GM23338 (cell line): ENCODE results near the gene ST3GAL6. TPM values are rescaled to one million over a fixed set of nuclear protein-coding genes. Genes with fewer than 3 reads are reported as not detected.

Experiments used
- ATAC-seq: fragments of 200-7000 bp; cut with Tn5 transposase; 3 replicates; pipeline ENCODE4 v1.9.1; 2020
- DNase-seq: peaks from one replicate; pipeline ENCODE4 v3.0.0-alpha.2; 2015; ENCODE audit warnings: low spot score
- H2AFZ ChIP-seq: fragments of 200-600 bp; sonication (generic); 2 replicates; pipeline ENCODE4 v1.8.0; 2016; ENCODE audit warnings: antibody characterized with exemption, mild to moderate bottlenecking, moderate library complexity
- H3F3A ChIP-seq: fragments of 200-600 bp; sonication (generic); replicated peaks from 2 replicates; pipeline ENCODE4 v1.8.0; 2017; ENCODE audit warnings: antibody characterized with exemption, mixed run types, low read depth
- H3K27ac ChIP-seq: fragments of 200-600 bp; sonication (generic); 2 replicates; pipeline ENCODE4 v1.6.1; 2016; ENCODE audit warnings: low read depth
- H3K27me3 ChIP-seq: fragments of 200-600 bp; sonication (generic); 2 replicates; pipeline ENCODE4 v1.8.0; 2016; ENCODE audit warnings: mild to moderate bottlenecking, mixed run types, moderate library complexity; ENCODE audit not compliant: insufficient read depth
- H3K36me3 ChIP-seq: fragments of 200-600 bp; sonication (generic); 2 replicates; pipeline ENCODE4 v1.8.0; 2016; ENCODE audit warnings: mild to moderate bottlenecking; ENCODE audit not compliant: insufficient read depth
- H3K4me1 ChIP-seq: fragments of 200-600 bp; sonication (generic); 2 replicates; pipeline ENCODE4 v1.8.0; 2016; ENCODE audit warnings: mild to moderate bottlenecking, moderate library complexity; ENCODE audit not compliant: insufficient read depth
- H3K4me2 ChIP-seq: fragments of 200-600 bp; sonication (generic); 2 replicates; pipeline ENCODE4 v1.7.1; 2017; ENCODE audit warnings: mixed run types
- H3K4me3 ChIP-seq: fragments of 200-600 bp; sonication (generic); 2 replicates; pipeline ENCODE4 v1.6.1; 2016; ENCODE audit warnings: mixed run types
- H3K79me2 ChIP-seq: fragments of 200-600 bp; sonication (generic); replicated peaks from 2 replicates; pipeline ENCODE4 v1.8.0; 2017; ENCODE audit warnings: mild to moderate bottlenecking; ENCODE audit not compliant: insufficient read depth
- H3K9me2 ChIP-seq: fragments of 200-600 bp; sonication (generic); 2 replicates; pipeline ENCODE4 v1.8.0; 2017; ENCODE audit not compliant: insufficient read depth
- H4K20me1 ChIP-seq: fragments of 200-600 bp; sonication (generic); replicated peaks from 2 replicates; pipeline ENCODE4 v1.8.0; 2017; ENCODE audit warnings: mild to moderate bottlenecking; ENCODE audit not compliant: insufficient read depth
- H3K27ac Mint-ChIP-seq: 2 replicates; pipeline ENCODE4 v1.8.0; 2020; ENCODE audit warnings: inconsistent platforms, mild to moderate bottlenecking, moderate library complexity, mixed read lengths
- H3K27me3 Mint-ChIP-seq: 3 replicates; pipeline ENCODE4 v1.8.0; 2022; ENCODE audit warnings: low read depth, mild to moderate bottlenecking, moderate library complexity, mixed read lengths, inconsistent platforms; ENCODE audit not compliant: insufficient read depth, poor library complexity
- H3K36me3 Mint-ChIP-seq: 3 replicates; pipeline ENCODE4 v1.8.0; 2021; ENCODE audit warnings: low read depth, mild to moderate bottlenecking, inconsistent platforms, moderate library complexity, mixed read lengths
- H3K4me1 Mint-ChIP-seq: 3 replicates; pipeline ENCODE4 v1.8.0; 2020; ENCODE audit warnings: mild to moderate bottlenecking, inconsistent platforms, mixed read lengths
- H3K4me3 Mint-ChIP-seq: 3 replicates; pipeline ENCODE4 v1.8.0; 2021; ENCODE audit warnings: moderate library complexity, mild to moderate bottlenecking, inconsistent platforms, mixed read lengths
- H3K9me3 Mint-ChIP-seq: 3 replicates; pipeline ENCODE4 v1.8.0; 2020; ENCODE audit warnings: moderate library complexity, mild to moderate bottlenecking, inconsistent platforms, mixed read lengths
- CREB1 ChIP-seq: fragments of 250-450 bp; sonication (Bioruptor Pico); IDR thresholded peaks from 2 replicates; pipeline ENCODE4 v1.5.0; 2020; ENCODE audit warnings: low read depth, mild to moderate bottlenecking, moderate library complexity
- EZH2 ChIP-seq: fragments of 200-600 bp; sonication (generic); IDR thresholded peaks from one replicate; pipeline ENCODE4 v1.8.0; 2017; ENCODE audit warnings: antibody characterized with exemption, mild to moderate bottlenecking, low read depth; ENCODE audit not compliant: unreplicated experiment
- EZH2phosphoT487 ChIP-seq: fragments of 200-600 bp; sonication (generic); IDR thresholded peaks from one replicate; pipeline ENCODE4 v1.8.1; 2018; ENCODE audit warnings: antibody characterized with exemption; ENCODE audit not compliant: unreplicated experiment
- JUNB ChIP-seq: IDR thresholded peaks from one replicate; pipeline ENCODE4 v1.6.1; 2016; ENCODE audit warnings: antibody characterized with exemption; ENCODE audit not compliant: unreplicated experiment
- NANOG ChIP-seq: IDR thresholded peaks from 2 replicates; pipeline ENCODE4 v1.6.1; 2016; ENCODE audit warnings: antibody characterized with exemption, borderline replicate concordance
- POLR2AphosphoS5 ChIP-seq: IDR thresholded peaks from 2 replicates; pipeline ENCODE4 v1.6.1; 2016; ENCODE audit warnings: antibody characterized with exemption, low read depth
- STAT1 ChIP-seq: IDR thresholded peaks from one replicate; pipeline ENCODE4 v1.6.1; 2016; ENCODE audit warnings: antibody characterized with exemption; ENCODE audit not compliant: unreplicated experiment
- ZNF114 ChIP-seq: fragments of 250-450 bp; sonication (Bioruptor Pico); IDR thresholded peaks from 2 replicates; pipeline ENCODE4 v1.5.0; 2020; ENCODE audit warnings: mild to moderate bottlenecking, moderate library complexity
- ZNF331 ChIP-seq: fragments of 250-450 bp; sonication (Bioruptor Pico); IDR thresholded peaks from 2 replicates; pipeline ENCODE4 v1.5.0; 2020; ENCODE audit warnings: low read depth, mild to moderate bottlenecking, moderate library complexity
- polyA plus RNA-seq: library from polyadenylated mRNA; unstranded; fragments of >200 nt; fragmentation: Nextera tagmentation; extraction: Ambion mirVana; gene quantifications from 2 replicates; pipeline ENCODE4 v1.2.1, GENCODE V29; 2016
- total RNA-seq: library from RNA; depleted of rRNA; stranded (reverse); fragments of >200 nt; shearing (Covaris generic); gene quantifications from 2 replicates; pipeline ENCODE4 v1.2.3, GENCODE V29; 2014
- TF ChIP-seq, protein P1 (sequence below), 2 experiments: fragments of 200-600 bp in 1 of 2; sonication (generic) in 1 of 2; conservative IDR thresholded peaks; 2 replicates each; pipeline versions ENCODE4 v1.5.1 to v1.6.1; 2016 to 2017; ENCODE audit warnings: antibody characterized with exemption in 2 of 2, low read depth in 2 of 2, mild to moderate bottlenecking in 2 of 2, moderate library complexity in 1 of 2
- TF ChIP-seq, protein P2 (sequence below): fragments of 250-450 bp; sonication (Bioruptor Pico); IDR thresholded peaks from 2 replicates; pipeline ENCODE4 v1.5.0; 2020; ENCODE audit warnings: mild to moderate bottlenecking, moderate library complexity
- TF ChIP-seq, protein P3 (sequence below): IDR thresholded peaks from 2 replicates; pipeline ENCODE4 v1.6.1; 2016; ENCODE audit warnings: antibody characterized with exemption
- TF ChIP-seq, protein P4 (sequence below): IDR thresholded peaks from one replicate; pipeline ENCODE4 v1.6.1; 2018; ENCODE audit warnings: antibody characterized with exemption; ENCODE audit not compliant: unreplicated experiment

The ST3GAL6 gene
- total and polyA plus RNA-seq, 2 experiments from 2014 or later: 4.7 to 8.1 TPM

DNA sequence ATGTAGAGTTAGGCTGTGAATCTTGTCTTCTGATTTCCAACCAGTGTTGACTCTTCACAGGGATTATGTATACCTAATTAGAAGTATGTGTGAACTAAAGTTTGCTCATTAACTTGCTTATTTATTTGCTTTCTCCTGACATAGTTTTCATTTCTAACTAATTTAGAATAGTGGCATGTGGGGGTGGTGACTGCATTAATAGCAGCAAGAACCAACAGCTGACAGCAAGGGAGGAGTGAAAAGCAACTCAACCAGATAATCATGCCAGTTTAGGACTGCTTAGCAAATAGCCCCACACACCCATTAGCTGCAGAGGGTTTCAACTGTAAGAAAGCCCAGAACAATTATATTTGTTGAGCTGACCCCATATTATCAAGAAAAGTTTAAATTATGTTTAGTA, 3.8 kb downstream of the ST3GAL6 start:
- peaks cover 33% of the 10 kb centered on the region for H3K4me1 Mint-ChIP-seq
- H4K20me1 ChIP-seq: no peaks in the 10 kb centered on the region
- DNase-seq: no peak
- no peaks in the 10 kb centered on the region for H3K27me3 ChIP-seq
- TF ChIP-seq, protein P1, sequence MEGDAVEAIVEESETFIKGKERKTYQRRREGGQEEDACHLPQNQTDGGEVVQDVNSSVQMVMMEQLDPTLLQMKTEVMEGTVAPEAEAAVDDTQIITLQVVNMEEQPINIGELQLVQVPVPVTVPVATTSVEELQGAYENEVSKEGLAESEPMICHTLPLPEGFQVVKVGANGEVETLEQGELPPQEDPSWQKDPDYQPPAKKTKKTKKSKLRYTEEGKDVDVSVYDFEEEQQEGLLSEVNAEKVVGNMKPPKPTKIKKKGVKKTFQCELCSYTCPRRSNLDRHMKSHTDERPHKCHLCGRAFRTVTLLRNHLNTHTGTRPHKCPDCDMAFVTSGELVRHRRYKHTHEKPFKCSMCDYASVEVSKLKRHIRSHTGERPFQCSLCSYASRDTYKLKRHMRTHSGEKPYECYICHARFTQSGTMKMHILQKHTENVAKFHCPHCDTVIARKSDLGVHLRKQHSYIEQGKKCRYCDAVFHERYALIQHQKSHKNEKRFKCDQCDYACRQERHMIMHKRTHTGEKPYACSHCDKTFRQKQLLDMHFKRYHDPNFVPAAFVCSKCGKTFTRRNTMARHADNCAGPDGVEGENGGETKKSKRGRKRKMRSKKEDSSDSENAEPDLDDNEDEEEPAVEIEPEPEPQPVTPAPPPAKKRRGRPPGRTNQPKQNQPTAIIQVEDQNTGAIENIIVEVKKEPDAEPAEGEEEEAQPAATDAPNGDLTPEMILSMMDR (conservative IDR thresholded peaks at IDR 0.05; ENCODE audit: low read depth in 2 of 2): no peak
- TF ChIP-seq, protein P2, sequence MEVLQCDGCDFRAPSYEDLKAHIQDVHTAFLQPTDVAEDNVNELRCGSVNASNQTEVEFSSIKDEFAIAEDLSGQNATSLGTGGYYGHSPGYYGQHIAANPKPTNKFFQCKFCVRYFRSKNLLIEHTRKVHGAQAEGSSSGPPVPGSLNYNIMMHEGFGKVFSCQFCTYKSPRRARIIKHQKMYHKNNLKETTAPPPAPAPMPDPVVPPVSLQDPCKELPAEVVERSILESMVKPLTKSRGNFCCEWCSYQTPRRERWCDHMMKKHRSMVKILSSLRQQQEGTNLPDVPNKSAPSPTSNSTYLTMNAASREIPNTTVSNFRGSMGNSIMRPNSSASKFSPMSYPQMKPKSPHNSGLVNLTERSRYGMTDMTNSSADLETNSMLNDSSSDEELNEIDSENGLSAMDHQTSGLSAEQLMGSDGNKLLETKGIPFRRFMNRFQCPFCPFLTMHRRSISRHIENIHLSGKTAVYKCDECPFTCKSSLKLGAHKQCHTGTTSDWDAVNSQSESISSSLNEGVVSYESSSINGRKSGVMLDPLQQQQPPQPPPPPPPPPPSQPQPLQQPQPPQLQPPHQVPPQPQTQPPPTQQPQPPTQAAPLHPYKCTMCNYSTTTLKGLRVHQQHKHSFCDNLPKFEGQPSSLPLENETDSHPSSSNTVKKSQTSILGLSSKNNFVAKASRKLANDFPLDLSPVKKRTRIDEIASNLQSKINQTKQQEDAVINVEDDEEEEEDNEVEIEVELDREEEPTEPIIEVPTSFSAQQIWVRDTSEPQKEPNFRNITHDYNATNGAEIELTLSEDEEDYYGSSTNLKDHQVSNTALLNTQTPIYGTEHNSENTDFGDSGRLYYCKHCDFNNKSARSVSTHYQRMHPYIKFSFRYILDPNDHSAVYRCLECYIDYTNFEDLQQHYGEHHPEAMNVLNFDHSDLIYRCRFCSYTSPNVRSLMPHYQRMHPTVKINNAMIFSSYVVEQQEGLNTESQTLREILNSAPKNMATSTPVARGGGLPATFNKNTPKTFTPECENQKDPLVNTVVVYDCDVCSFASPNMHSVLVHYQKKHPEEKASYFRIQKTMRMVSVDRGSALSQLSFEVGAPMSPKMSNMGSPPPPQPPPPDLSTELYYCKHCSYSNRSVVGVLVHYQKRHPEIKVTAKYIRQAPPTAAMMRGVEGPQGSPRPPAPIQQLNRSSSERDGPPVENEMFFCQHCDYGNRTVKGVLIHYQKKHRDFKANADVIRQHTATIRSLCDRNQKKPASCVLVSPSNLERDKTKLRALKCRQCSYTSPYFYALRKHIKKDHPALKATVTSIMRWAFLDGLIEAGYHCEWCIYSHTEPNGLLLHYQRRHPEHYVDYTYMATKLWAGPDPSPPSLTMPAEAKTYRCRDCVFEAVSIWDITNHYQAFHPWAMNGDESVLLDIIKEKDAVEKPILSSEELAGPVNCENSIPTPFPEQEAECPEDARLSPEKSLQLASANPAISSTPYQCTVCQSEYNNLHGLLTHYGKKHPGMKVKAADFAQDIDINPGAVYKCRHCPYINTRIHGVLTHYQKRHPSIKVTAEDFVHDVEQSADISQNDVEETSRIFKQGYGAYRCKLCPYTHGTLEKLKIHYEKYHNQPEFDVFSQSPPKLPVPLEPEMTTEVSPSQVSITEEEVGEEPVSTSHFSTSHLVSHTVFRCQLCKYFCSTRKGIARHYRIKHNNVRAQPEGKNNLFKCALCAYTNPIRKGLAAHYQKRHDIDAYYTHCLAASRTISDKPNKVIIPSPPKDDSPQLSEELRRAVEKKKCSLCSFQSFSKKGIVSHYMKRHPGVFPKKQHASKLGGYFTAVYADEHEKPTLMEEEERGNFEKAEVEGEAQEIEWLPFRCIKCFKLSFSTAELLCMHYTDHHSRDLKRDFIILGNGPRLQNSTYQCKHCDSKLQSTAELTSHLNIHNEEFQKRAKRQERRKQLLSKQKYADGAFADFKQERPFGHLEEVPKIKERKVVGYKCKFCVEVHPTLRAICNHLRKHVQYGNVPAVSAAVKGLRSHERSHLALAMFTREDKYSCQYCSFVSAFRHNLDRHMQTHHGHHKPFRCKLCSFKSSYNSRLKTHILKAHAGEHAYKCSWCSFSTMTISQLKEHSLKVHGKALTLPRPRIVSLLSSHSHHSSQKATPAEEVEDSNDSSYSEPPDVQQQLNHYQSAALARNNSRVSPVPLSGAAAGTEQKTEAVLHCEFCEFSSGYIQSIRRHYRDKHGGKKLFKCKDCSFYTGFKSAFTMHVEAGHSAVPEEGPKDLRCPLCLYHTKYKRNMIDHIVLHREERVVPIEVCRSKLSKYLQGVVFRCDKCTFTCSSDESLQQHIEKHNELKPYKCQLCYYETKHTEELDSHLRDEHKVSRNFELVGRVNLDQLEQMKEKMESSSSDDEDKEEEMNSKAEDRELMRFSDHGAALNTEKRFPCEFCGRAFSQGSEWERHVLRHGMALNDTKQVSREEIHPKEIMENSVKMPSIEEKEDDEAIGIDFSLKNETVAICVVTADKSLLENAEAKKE (CRISPR knock-in tag): no peak
- TF ChIP-seq EZH2phosphoT487 (no peak), JUNB (no peak), CREB1 (CRISPR knock-in tag) (no peak), NANOG (no peak), ZNF114 (CRISPR knock-in tag) (no peak), EZH2 (no peak), POLR2AphosphoS5 (no peak), ZNF331 (CRISPR knock-in tag) (no peak), STAT1 (no peak)
- TF ChIP-seq, protein P3, sequence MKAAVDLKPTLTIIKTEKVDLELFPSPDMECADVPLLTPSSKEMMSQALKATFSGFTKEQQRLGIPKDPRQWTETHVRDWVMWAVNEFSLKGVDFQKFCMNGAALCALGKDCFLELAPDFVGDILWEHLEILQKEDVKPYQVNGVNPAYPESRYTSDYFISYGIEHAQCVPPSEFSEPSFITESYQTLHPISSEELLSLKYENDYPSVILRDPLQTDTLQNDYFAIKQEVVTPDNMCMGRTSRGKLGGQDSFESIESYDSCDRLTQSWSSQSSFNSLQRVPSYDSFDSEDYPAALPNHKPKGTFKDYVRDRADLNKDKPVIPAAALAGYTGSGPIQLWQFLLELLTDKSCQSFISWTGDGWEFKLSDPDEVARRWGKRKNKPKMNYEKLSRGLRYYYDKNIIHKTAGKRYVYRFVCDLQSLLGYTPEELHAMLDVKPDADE: no peak
- TF ChIP-seq, protein P4, sequence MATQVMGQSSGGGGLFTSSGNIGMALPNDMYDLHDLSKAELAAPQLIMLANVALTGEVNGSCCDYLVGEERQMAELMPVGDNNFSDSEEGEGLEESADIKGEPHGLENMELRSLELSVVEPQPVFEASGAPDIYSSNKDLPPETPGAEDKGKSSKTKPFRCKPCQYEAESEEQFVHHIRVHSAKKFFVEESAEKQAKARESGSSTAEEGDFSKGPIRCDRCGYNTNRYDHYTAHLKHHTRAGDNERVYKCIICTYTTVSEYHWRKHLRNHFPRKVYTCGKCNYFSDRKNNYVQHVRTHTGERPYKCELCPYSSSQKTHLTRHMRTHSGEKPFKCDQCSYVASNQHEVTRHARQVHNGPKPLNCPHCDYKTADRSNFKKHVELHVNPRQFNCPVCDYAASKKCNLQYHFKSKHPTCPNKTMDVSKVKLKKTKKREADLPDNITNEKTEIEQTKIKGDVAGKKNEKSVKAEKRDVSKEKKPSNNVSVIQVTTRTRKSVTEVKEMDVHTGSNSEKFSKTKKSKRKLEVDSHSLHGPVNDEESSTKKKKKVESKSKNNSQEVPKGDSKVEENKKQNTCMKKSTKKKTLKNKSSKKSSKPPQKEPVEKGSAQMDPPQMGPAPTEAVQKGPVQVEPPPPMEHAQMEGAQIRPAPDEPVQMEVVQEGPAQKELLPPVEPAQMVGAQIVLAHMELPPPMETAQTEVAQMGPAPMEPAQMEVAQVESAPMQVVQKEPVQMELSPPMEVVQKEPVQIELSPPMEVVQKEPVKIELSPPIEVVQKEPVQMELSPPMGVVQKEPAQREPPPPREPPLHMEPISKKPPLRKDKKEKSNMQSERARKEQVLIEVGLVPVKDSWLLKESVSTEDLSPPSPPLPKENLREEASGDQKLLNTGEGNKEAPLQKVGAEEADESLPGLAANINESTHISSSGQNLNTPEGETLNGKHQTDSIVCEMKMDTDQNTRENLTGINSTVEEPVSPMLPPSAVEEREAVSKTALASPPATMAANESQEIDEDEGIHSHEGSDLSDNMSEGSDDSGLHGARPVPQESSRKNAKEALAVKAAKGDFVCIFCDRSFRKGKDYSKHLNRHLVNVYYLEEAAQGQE: no peak
- H3K4me2 ChIP-seq: no peak overlapping the region
- no peaks in the 10 kb centered on the region for H3F3A ChIP-seq
- no peak overlapping the region for H3K27ac ChIP-seq
- no peaks in the 10 kb centered on the region for H3K79me2 ChIP-seq
- H3K9me2 ChIP-seq: no peaks in the 10 kb centered on the region
- no peaks in the 10 kb centered on the region for H3K36me3 Mint-ChIP-seq
- H3K27me3 Mint-ChIP-seq: peaks cover 1% of the 10 kb centered on the region
- ATAC-seq: no peak
- H3K36me3 ChIP-seq: no peaks in the 10 kb centered on the region
- no peak overlapping the region for H3K27ac Mint-ChIP-seq
- no peak overlapping the region for H3K4me3 ChIP-seq
- H3K9me3 Mint-ChIP-seq: no peaks in the 10 kb centered on the region
- no peak overlapping the region for H2AFZ ChIP-seq
- H3K4me1 ChIP-seq: peaks cover 13% of the 10 kb centered on the region
- H3K4me3 Mint-ChIP-seq: no peak overlapping the region
